Mesodermal cell (in vitro differentiated cells): ENCODE data around the gene F3.
"Not testable (repeated sequence)": the region's sequence is repeated elsewhere in the genome, so short reads cannot be mapped to it uniquely, and the experiment has no call there.

Experiments
- H3K27ac ChIP-seq: 2 replicates; pipeline ENCODE4 v1.7.0; 2013; ENCODE audit warnings: mild to moderate bottlenecking, low read depth, low read length, moderate library complexity; ENCODE audit not compliant: severe bottlenecking
- H3K36me3 ChIP-seq: 2 replicates; pipeline ENCODE4 v1.7.1; 2013; ENCODE audit warnings: mild to moderate bottlenecking, low read length, moderate library complexity; ENCODE audit not compliant: control insufficient read depth, insufficient read depth
- H3K4me1 ChIP-seq: one replicate; pipeline ENCODE4 v1.7.1; 2013; ENCODE audit warnings: mild to moderate bottlenecking, low read length; ENCODE audit not compliant: insufficient read depth, control insufficient read depth, poor library complexity, severe bottlenecking
- H3K4me3 ChIP-seq: 2 replicates; pipeline ENCODE4 v1.7.0; 2013; ENCODE audit warnings: low read length, control low read depth, mild to moderate bottlenecking; ENCODE audit not compliant: insufficient read depth, poor library complexity, severe bottlenecking; ENCODE audit errors: extremely low read depth
- H3K9me3 ChIP-seq: 2 replicates; pipeline ENCODE4 v1.7.1; 2013; ENCODE audit warnings: mild to moderate bottlenecking, low read length, moderate library complexity; ENCODE audit not compliant: control insufficient read depth
- WGBS, 2 experiments: methylation state at CpG; one replicate each; pipeline ENCODE4 v1.1.5; 2013; ENCODE audit warnings: missing lambda C conversion rate in 2 of 2; ENCODE audit not compliant: insufficient coverage in 2 of 2; 5-methylcytosine and 5-hydroxymethylcytosine counted together

F3 gene

DNA sequence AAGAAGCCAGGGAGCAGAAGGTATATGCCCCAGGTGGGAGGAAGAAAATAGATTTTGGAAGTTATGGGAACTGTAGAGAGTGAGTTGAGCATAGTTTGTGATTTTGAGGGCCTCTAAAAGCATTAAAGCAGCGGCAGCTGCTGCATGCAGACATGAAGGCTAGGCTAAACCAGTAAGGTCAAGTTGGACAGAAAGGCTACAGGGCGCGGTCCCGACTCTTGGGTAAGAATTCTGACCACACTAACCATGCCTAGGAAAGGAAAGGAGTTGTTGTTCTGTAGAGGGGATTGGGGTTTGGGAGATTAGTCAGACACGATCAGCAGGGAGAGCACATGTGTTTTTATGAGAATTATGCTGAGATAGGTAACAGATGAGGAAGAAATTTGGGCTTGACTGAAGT, 27.2 kb upstream of the F3 start:
- not testable (repeated sequence) for H3K27ac ChIP-seq, H3K4me1 ChIP-seq, H3K4me3 ChIP-seq, H3K36me3 ChIP-seq, H3K9me3 ChIP-seq
- WGBS, 2 experiments: 96 to 100% methylated on average over 3 to 4 of the region's 5 CpGs

GRCh38 chr1:94567975-94568607, 26.5 kb upstream of the F3 start:
- not testable (repeated sequence) for H3K36me3 ChIP-seq, H3K4me3 ChIP-seq, H3K9me3 ChIP-seq, H3K27ac ChIP-seq, H3K4me1 ChIP-seq
- WGBS, 2 experiments: 100% methylated on average over 1 to 2 of the region's 2 CpGs

- not testable (repeated sequence) for H3K36me3 ChIP-seq, H3K9me3 ChIP-seq, H3K4me1 ChIP-seq, H3K4me3 ChIP-seq, H3K27ac ChIP-seq
- 89% methylated on average over 4 of the region's 5 CpGs; no CpG with 5 or more reads in 1 of the 2 experiments for WGBS, 2 experiments
These were observed 24.9 kb upstream of the F3 start for GRCh38 chr1:94566436-94566835.

DNA sequence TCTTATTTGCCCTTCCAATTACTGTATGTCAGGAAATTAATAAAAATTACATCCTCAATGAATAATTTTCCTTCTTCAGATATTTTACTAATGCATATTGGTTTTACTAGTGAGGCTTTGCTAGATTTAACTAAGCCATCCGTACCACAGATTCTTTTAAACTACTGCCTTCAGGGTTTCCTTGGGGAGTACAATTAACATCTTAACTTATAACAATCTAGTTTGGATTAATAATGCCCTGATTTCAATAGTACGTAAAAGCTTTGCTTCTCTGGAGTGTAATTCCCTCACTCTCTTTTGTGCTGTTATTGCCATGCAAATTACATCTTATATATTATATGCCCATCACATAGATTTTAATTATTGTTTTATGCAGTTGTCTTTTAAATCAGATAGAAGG, 24.3 kb upstream of the F3 start:
- no CpG with 5 or more reads among the region's 2 CpGs for WGBS, 2 experiments
- no peak overlapping the region for H3K27ac ChIP-seq

DNA sequence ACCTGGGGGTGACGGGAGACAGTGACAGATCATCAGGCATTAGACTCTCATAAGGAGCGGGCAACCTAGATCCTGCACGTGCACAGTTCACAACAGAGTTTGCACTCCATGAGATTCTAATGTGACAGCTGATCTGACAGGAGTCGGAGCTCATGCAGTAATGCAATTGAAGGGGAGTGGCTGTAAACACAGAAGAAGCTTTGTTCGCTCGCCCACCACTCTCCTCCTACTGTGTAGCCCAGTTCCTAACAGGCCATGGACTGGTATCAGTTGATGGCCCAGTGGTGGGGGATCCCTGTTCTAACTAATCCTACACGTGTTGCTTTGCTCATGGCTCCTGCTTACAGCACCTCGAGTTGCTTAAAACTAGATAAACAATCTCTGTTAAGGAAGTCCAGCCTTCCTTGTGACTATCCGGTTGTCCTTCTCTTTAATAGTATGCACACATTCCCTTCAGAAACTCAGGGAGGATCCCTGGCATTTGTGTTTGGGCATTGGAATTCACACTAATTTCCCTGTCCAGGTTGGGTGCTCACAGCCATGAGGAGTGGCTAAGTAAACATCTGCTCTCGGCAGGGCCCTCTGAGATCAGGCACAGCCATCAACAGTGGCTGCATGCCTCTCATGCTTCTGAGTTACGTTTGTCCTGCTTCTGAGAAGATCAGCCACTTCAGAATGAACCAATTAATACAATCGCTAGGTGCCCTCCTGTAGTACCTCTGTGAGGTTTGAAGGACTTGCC, 21.1 kb upstream of the F3 start:
- WGBS, 2 experiments: 58 to 64% methylated on average over 7 to 9 of the region's 12 CpGs

More for the DNA sequence above, 24.3 kb upstream of the F3 start:
- no peak overlapping the region for H3K4me3 ChIP-seq
- no peaks in the 10 kb centered on the region for H3K9me3 ChIP-seq
- H3K36me3 ChIP-seq: no peaks in the 10 kb centered on the region
- H3K4me1 ChIP-seq: peaks cover 3% of the 10 kb centered on the region

GRCh38 chr1:94560333-94560732, 18.8 kb upstream of the F3 start:
- Histone ChIP-seq H3K4me3 (no peak overlapping the region), H3K36me3 (no peaks in the 10 kb centered on the region), H3K27ac (no peak overlapping the region), H3K4me1 (peaks cover 7% of the 10 kb centered on the region), H3K9me3 (no peaks in the 10 kb centered on the region)
- no CpG with 5 or more reads among the region's 1 CpG for WGBS, 2 experiments

More for the DNA sequence above, 21.1 kb upstream of the F3 start:
- Histone ChIP-seq H3K4me3 (no peak overlapping the region), H3K27ac (no peak overlapping the region), H3K4me1 (peaks cover 7% of the 10 kb centered on the region), H3K36me3 (no peaks in the 10 kb centered on the region), H3K9me3 (no peaks in the 10 kb centered on the region)

- no peaks in the 10 kb centered on the region for H3K36me3 ChIP-seq
- H3K9me3 ChIP-seq: no peaks in the 10 kb centered on the region
- H3K4me1 ChIP-seq: peaks cover 11% of the 10 kb centered on the region
- 100% methylated on average over 1 of the region's 1 CpG; no CpG with 5 or more reads in 1 of the 2 experiments for WGBS, 2 experiments
- no peak overlapping the region for H3K4me3 ChIP-seq
- no peak overlapping the region for H3K27ac ChIP-seq
These were observed 18.4 kb upstream of the F3 start for GRCh38 chr1:94559921-94560320.

- Histone ChIP-seq H3K27ac (no peak overlapping the region), H3K4me1 (peaks cover 44% of the 10 kb centered on the region), H3K36me3 (no peaks in the 10 kb centered on the region), H3K9me3 (no peaks in the 10 kb centered on the region), H3K4me3 (no peak overlapping the region)
- 92 to 100% methylated on average over 3 to 4 of the region's 5 CpGs for WGBS, 2 experiments
These were observed 13.5 kb upstream of the F3 start for GRCh38 chr1:94555091-94555490.

- Histone ChIP-seq H3K9me3 (no peaks in the 10 kb centered on the region), H3K36me3 (no peaks in the 10 kb centered on the region), H3K27ac (no peak overlapping the region), H3K4me3 (no peak overlapping the region), H3K4me1 (peaks cover 45% of the 10 kb centered on the region)
- WGBS, 2 experiments: 88 to 91% methylated on average over 3 of the region's 5 CpGs
These were observed 13.0 kb upstream of the F3 start for GRCh38 chr1:94554580-94554979.

GRCh38 chr1:94553931-94554330, 12.4 kb upstream of the F3 start:
- H3K36me3 ChIP-seq: no peaks in the 10 kb centered on the region
- 75 to 76% methylated on average over 1 to 4 of the region's 4 CpGs for WGBS, 2 experiments
- peaks cover 45% of the 10 kb centered on the region for H3K4me1 ChIP-seq
- no peak overlapping the region for H3K4me3 ChIP-seq
- peak overlapping the region; percentile 24 for H3K27ac ChIP-seq
- no peaks in the 10 kb centered on the region for H3K9me3 ChIP-seq

GRCh38 chr1:94553323-94553730, 11.8 kb upstream of the F3 start:
- Histone ChIP-seq H3K36me3 (no peaks in the 10 kb centered on the region), H3K9me3 (no peaks in the 10 kb centered on the region), H3K4me1 (peaks cover 45% of the 10 kb centered on the region), H3K4me3 (no peak overlapping the region), H3K27ac (peak overlapping the region; percentile 17)
- WGBS, 2 experiments: 0 to 22% methylated on average over 1 to 3 of the region's 5 CpGs
